IMR-90 (cell line): ENCODE data around the gene ZC3H15. TPM values are rescaled to one million over a fixed set of nuclear protein-coding genes. Genes with fewer than 3 reads are reported as not detected.

Experiments
- ATAC-seq: fragments of 200-7000 bp; cut with Tn5 transposase; 2 replicates; pipeline ENCODE4 v1.9.1; 2020; ENCODE audit warnings: low read depth, mild to moderate bottlenecking, moderate library complexity
- BruUV-seq: library from RNA; stranded (reverse); fragments of 400-500 nt; replicated peaks from 2 replicates; lab custom pipeline; 2021; lab: Mats Ljungman, UMichigan
- CTCF ChIA-PET: fragments of 300-600 bp; formaldehyde crosslinking; extraction: SDS; loops from one replicate; lab custom pipeline; 2021; ENCODE audit warnings: antibody characterized with exemption; lab: Yijun Ruan, JAX
- POLR2A ChIA-PET: fragments of 300-600 bp; sonication (Branson Sonifier 250); formaldehyde crosslinking; loops from one replicate; lab custom pipeline; 2022; ENCODE audit warnings: antibody characterized with exemption; ENCODE audit not compliant: unreplicated experiment; lab: Charles Lee
- DNase-seq: peaks from one replicate; pipeline ENCODE4 v3.0.0; 2013
- H2AFZ ChIP-seq: replicated peaks from 2 replicates; pipeline ENCODE3; 2013; ENCODE audit warnings: low read length, mild to moderate bottlenecking; ENCODE audit not compliant: poor library complexity
- H2AK5ac ChIP-seq: 2 replicates; pipeline ENCODE4 v1.6.1; 2013; ENCODE audit warnings: low read depth, low read length, inconsistent platforms
- H2AK9ac ChIP-seq: replicated peaks from 2 replicates; pipeline ENCODE3; 2013; ENCODE audit warnings: mild to moderate bottlenecking, low read depth, low read length, moderate library complexity; ENCODE audit not compliant: poor library complexity
- H2BK120ac ChIP-seq: 2 replicates; pipeline ENCODE4 v1.6.1; 2013; ENCODE audit warnings: low read depth, low read length, inconsistent platforms
- H2BK15ac ChIP-seq: 3 replicates; pipeline ENCODE4 v1.6.1; 2013; ENCODE audit warnings: low read depth, low read length, inconsistent platforms
- H2BK20ac ChIP-seq: 2 replicates; pipeline ENCODE4 v1.6.1; 2013; ENCODE audit warnings: low read depth, mild to moderate bottlenecking, inconsistent platforms, low read length, moderate library complexity
- H2BK5ac ChIP-seq: 2 replicates; pipeline ENCODE4 v1.6.1; 2013; ENCODE audit warnings: mild to moderate bottlenecking, low read depth, low read length, inconsistent platforms; ENCODE audit not compliant: poor library complexity, severe bottlenecking
- H3K14ac ChIP-seq: replicated peaks from 2 replicates; pipeline ENCODE4 v1.6.1; 2013; ENCODE audit warnings: low read depth, low read length, inconsistent platforms
- H3K18ac ChIP-seq: 2 replicates; pipeline ENCODE4 v1.6.1; 2013; ENCODE audit warnings: low read depth, low read length, control low read depth
- H3K23ac ChIP-seq: 2 replicates; pipeline ENCODE4 v1.6.1; 2013; ENCODE audit warnings: low read depth, low read length, inconsistent platforms
- H3K27ac ChIP-seq: 2 replicates; pipeline ENCODE4 v1.5.1; 2013; ENCODE audit warnings: mild to moderate bottlenecking, control low read depth, low read length; ENCODE audit not compliant: insufficient read depth
- H3K27me3 ChIP-seq: 2 replicates; pipeline ENCODE4 v1.6.1; 2013; ENCODE audit warnings: low read length; ENCODE audit not compliant: control insufficient read depth, insufficient read depth
- H3K36me3 ChIP-seq: 2 replicates; pipeline ENCODE4 v1.6.1; 2013; ENCODE audit warnings: low read length, mixed read lengths; ENCODE audit not compliant: control insufficient read depth, insufficient read depth
- H3K4ac ChIP-seq: 2 replicates; pipeline ENCODE4 v1.6.1; 2013; ENCODE audit warnings: low read depth, low read length, inconsistent platforms
- H3K4me1 ChIP-seq: 2 replicates; pipeline ENCODE4 v1.6.1; 2013; ENCODE audit warnings: low read length, mixed read lengths; ENCODE audit not compliant: control insufficient read depth, insufficient read depth
- H3K4me2 ChIP-seq: 2 replicates; pipeline ENCODE4 v1.6.1; 2013; ENCODE audit warnings: low read depth, mild to moderate bottlenecking, control low read depth, low read length, moderate library complexity
- H3K4me3 ChIP-seq: 2 replicates; pipeline ENCODE4 v1.5.1; 2013; ENCODE audit warnings: low read depth, mild to moderate bottlenecking, control low read depth, low read length, moderate library complexity; ENCODE audit not compliant: insufficient read depth
- H3K56ac ChIP-seq: 2 replicates; pipeline ENCODE4 v1.6.1; 2013; ENCODE audit warnings: low read length, inconsistent platforms; ENCODE audit not compliant: insufficient read depth; ENCODE audit errors: extremely low read depth
- H3K79me1 ChIP-seq, 2 experiments: 2 replicates each; pipeline ENCODE4 v1.6.1; 2013; ENCODE audit warnings: low read length in 2 of 2, inconsistent platforms in 1 of 2, low read depth in 1 of 2
- H3K9ac ChIP-seq: 2 replicates; pipeline ENCODE4 v1.6.1; 2013; ENCODE audit warnings: low read depth, low read length, control low read depth
- H3K9me1 ChIP-seq: 2 replicates; pipeline ENCODE4 v1.6.1; 2013; ENCODE audit warnings: low read length, inconsistent platforms; ENCODE audit not compliant: insufficient read depth
- H3K9me3 ChIP-seq: 2 replicates; pipeline ENCODE4 v1.6.1; 2013; ENCODE audit warnings: low read length; ENCODE audit not compliant: control insufficient read depth, insufficient read depth
- H4K20me1 ChIP-seq: 2 replicates; pipeline ENCODE4 v1.6.1; 2013; ENCODE audit warnings: low read length, inconsistent platforms; ENCODE audit not compliant: insufficient read depth
- H4K5ac ChIP-seq: 2 replicates; pipeline ENCODE4 v1.6.1; 2013; ENCODE audit warnings: mild to moderate bottlenecking, low read depth, low read length, control low read depth
- H4K8ac ChIP-seq, 2 experiments: 2 replicates each; pipeline ENCODE4 v1.6.1; 2013; ENCODE audit warnings: low read depth in 2 of 2, low read length in 2 of 2, control low read depth in 1 of 2, inconsistent platforms in 1 of 2
- H4K91ac ChIP-seq: 2 replicates; pipeline ENCODE4 v1.6.1; 2013; ENCODE audit warnings: low read depth, low read length, inconsistent platforms; ENCODE audit not compliant: insufficient read depth
- FOS ChIP-seq: fragments of 150-350 bp; IDR thresholded peaks from 2 replicates; pipeline ENCODE4 v1.6.1; 2016; ENCODE audit warnings: low read depth, low read length
- MXI1 ChIP-seq: IDR thresholded peaks from 2 replicates; pipeline ENCODE4 v1.6.1; 2012; ENCODE audit warnings: low read depth, mild to moderate bottlenecking, low read length, moderate library complexity, borderline replicate concordance
- WGBS, 2 experiments: methylation state at CpG; one replicate each; pipeline versions ENCODE4 v1.1.5 to v1.1.7; 2013; ENCODE audit warnings: missing lambda C conversion rate in 2 of 2; ENCODE audit not compliant: insufficient read length in 1 of 2; ENCODE audit errors: extremely low coverage in 2 of 2; 5-methylcytosine and 5-hydroxymethylcytosine counted together
- dilution Hi-C: fragments of 300-500 bp; cut with HindIII; formaldehyde crosslinking; loops from one replicate; pipeline ENCODE4 v1.14.3; 2018; ENCODE audit warnings: low sequenced_read_pairs; ENCODE audit not compliant: unreplicated experiment
- in situ Hi-C: fragments of 300-500 bp; cut with MboI; formaldehyde crosslinking; loops from 3 replicates; pipeline ENCODE4 v1.14.3; 2019; ENCODE audit warnings: low sequenced_read_pairs, inconsistent platforms, mixed read lengths
- intact Hi-C: fragments of 100-400 bp; cut with micrococcal nuclease; formaldehyde crosslinking; loops from 2 replicates; pipeline ENCODE4 v1.10.0; 2022
- polyA plus RNA-seq, 3 experiments: library from polyadenylated mRNA; depleted of rRNA; stranded (reverse); fragments of >200 nt; gene quantifications; 2 replicates each; pipeline ENCODE4 v1.2.3, GENCODE V29; 2012; ENCODE audit warnings: low replicate concordance in 1 of 3
- total RNA-seq: library from RNA; depleted of rRNA; stranded (reverse); fragments of >200 nt; gene quantifications from 2 replicates; pipeline ENCODE4 v1.2.3, GENCODE V29; 2012
- TF ChIP-seq, protein P1 (sequence below): fragments of 150-350 bp; IDR thresholded peaks from 2 replicates; pipeline ENCODE4 v1.6.1; 2016; ENCODE audit warnings: low read depth, mild to moderate bottlenecking, low read length, moderate library complexity, borderline replicate concordance

The ZC3H15 gene
- total and polyA plus RNA-seq, 2 of the 4 experiments (the other 2 are of a cell fraction) = 22.9 to 47.4 TPM

DNA sequence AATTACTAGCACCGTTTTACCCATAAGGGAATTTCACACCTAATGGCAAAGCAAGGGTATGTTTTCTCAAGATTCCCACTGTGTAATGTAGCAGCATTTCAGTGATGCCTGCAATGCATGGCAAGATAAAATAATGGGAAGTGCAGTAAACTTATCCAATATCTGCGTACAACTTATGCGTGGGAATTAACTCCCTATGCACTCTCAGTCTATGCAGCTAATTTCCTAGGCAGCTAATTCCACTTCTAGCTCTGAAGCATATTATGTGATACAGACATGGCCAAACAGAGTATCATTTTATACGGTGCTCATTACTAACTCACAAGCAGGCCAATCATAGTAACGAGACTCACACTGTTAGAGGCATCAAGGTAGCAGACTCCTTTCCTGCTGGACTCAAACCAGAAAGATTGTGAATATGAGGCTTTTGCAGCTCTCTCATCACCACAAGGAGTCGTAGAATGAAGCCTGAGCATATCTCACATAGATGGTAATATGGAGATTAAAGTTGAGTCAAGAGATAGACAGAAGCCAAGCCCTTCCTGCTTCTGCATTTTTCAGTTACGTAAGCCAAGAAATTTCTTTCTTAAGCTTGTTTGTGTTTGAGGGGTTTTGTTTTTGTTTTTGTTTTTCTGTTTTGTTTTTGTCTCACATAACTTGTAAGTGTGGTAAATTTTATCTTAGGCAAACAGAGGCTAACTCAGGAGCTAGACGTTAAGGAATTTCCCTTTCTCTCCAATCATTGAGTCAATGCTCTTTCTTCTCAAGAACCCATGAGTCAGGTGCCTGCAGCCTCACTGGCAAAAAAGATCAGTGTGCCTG, 69.0 kb downstream of the ZC3H15 start:
- H3K27ac ChIP-seq = no peak overlapping the region
- no peak overlapping the region for H2AK9ac ChIP-seq
- no peaks in the 10 kb centered on the region for H3K27me3 ChIP-seq
- H3K4ac ChIP-seq = no peak overlapping the region
- ChIA-PET POLR2A (no interaction called here), CTCF (interaction anchor here (0.9 kb wide), 1 partner anchor 86 kb away, joined by 3 read pairs; no protein-coding TSS in a partner anchor)
- no peak overlapping the region for H3K4me2 ChIP-seq
- no peak overlapping the region for H2BK20ac ChIP-seq
- no peak overlapping the region for H3K56ac ChIP-seq
- no peaks in the 10 kb centered on the region; the same call in 1 of the 2 replicates for H3K4me1 ChIP-seq
- H3K79me1 ChIP-seq = no peaks in the 10 kb centered on the region
- H2AFZ ChIP-seq = no peak overlapping the region
- intact Hi-C loops = no loop called here
- H3K9me3 ChIP-seq = no peaks in the 10 kb centered on the region
- H2AK5ac ChIP-seq = no peak overlapping the region
- no peaks in the 10 kb centered on the region for H3K9me1 ChIP-seq
- peak; percentile 38 for DNase-seq
- WGBS, 2 experiments = no CpG with 5 or more reads among the region's 8 CpGs
- in situ Hi-C loops = no loop called here
- no peak overlapping the region; the same call in 2 of the 3 replicates for H2BK15ac ChIP-seq
- no peak overlapping the region for H4K5ac ChIP-seq
- no peak overlapping the region for H4K8ac ChIP-seq
- no peak overlapping the region for H3K18ac ChIP-seq
- no TSS peak for BruUV-seq
- no peak overlapping the region for H2BK5ac ChIP-seq
- H3K4me3 ChIP-seq = no peak overlapping the region
- TF ChIP-seq MXI1 (no peak), FOS (no peak)
- TF ChIP-seq, protein P1, sequence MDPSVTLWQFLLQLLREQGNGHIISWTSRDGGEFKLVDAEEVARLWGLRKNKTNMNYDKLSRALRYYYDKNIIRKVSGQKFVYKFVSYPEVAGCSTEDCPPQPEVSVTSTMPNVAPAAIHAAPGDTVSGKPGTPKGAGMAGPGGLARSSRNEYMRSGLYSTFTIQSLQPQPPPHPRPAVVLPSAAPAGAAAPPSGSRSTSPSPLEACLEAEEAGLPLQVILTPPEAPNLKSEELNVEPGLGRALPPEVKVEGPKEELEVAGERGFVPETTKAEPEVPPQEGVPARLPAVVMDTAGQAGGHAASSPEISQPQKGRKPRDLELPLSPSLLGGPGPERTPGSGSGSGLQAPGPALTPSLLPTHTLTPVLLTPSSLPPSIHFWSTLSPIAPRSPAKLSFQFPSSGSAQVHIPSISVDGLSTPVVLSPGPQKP = no peak
- no peaks in the 10 kb centered on the region for H4K20me1 ChIP-seq
- ATAC-seq = no peak
- no peak overlapping the region for H3K23ac ChIP-seq
- H3K9ac ChIP-seq = no peak overlapping the region
- H3K36me3 ChIP-seq = no peaks in the 10 kb centered on the region
- no peak overlapping the region for H4K91ac ChIP-seq
- H2BK120ac ChIP-seq = no peak overlapping the region
- no peak overlapping the region for H3K14ac ChIP-seq
- dilution Hi-C loops = no loop called here
